ENCODE measurements around the gene RANBP17. TPM values are rescaled to one million over a fixed set of nuclear protein-coding genes. Genes with fewer than 3 reads are reported as not detected.

The RANBP17 gene
- total and polyA plus RNA-seq, 3 experiments from 2014 or later: not detected

- Histone ChIP-seq H3K4me3 (ENCODE audit: low read length) (no peak overlapping the region), H3K27me3 (ENCODE audit: insufficient read depth, low read length, poor library complexity, severe bottlenecking) (no peaks in the 10 kb centered on the region), H3K9me3 (ENCODE audit: low read length) (no peaks in the 10 kb centered on the region), H3K27ac (ENCODE audit: low read depth, low read length) (no peak overlapping the region), H3K4me1 (ENCODE audit: insufficient read depth, low read length) (no peaks in the 10 kb centered on the region), H3K36me3 (ENCODE audit: insufficient read depth, low read length) (no peaks in the 10 kb centered on the region)
- no peak for DNase-seq
- H3K4me3 Mint-ChIP-seq: no peak overlapping the region
- no peaks in the 10 kb centered on the region for H3K4me1 Mint-ChIP-seq
- CTCF ChIA-PET: no interaction called here
- POLR2A ChIA-PET: no interaction called here
- no peak overlapping the region for H3K27ac Mint-ChIP-seq
- peaks cover 0 to 6% (median 3%) of the 10 kb centered on the region in 5 donors for H3K9me3 Mint-ChIP-seq
- peaks cover 0 to 6% of the 10 kb centered on the region in 2 donors for H3K27me3 Mint-ChIP-seq
- no peaks in the 10 kb centered on the region for H3K36me3 Mint-ChIP-seq
Measured at GRCh38 chr5:171116719-171117118, 254.9 kb downstream of the RANBP17 start.

- POLR2A ChIA-PET: no interaction called here
- Mint-ChIP-seq H3K36me3 (no peaks in the 10 kb centered on the region), H3K27me3 (peaks cover 9 to 12% of the 10 kb centered on the region in 2 donors), H3K9me3 (peaks cover 2 to 9% (median 3%) of the 10 kb centered on the region in 5 donors), H3K4me3 (no peak overlapping the region), H3K27ac (no peak overlapping the region), H3K4me1 (no peaks in the 10 kb centered on the region)
- H3K36me3 ChIP-seq (ENCODE audit: insufficient read depth, low read length): no peaks in the 10 kb centered on the region
- no peaks in the 10 kb centered on the region for H3K27me3 ChIP-seq (ENCODE audit: insufficient read depth, low read length, poor library complexity, severe bottlenecking)
- no peak overlapping the region for H3K27ac ChIP-seq (ENCODE audit: low read depth, low read length)
- no peak overlapping the region for H3K4me3 ChIP-seq (ENCODE audit: low read length)
- CTCF ChIA-PET: no interaction called here
- no peaks in the 10 kb centered on the region for H3K9me3 ChIP-seq (ENCODE audit: low read length)
- DNase-seq: no peak
- no peaks in the 10 kb centered on the region for H3K4me1 ChIP-seq (ENCODE audit: insufficient read depth, low read length)
Measured at GRCh38 chr5:171120986-171121622, 259.3 kb downstream of the RANBP17 start.

GRCh38 chr5:171121638-171122037, 259.8 kb downstream of the RANBP17 start:
- CTCF ChIA-PET: no interaction called here
- no peak for DNase-seq
- Mint-ChIP-seq H3K36me3 (no peaks in the 10 kb centered on the region), H3K27ac (no peak overlapping the region), H3K4me1 (no peaks in the 10 kb centered on the region), H3K9me3 (peaks cover 2 to 9% (median 3%) of the 10 kb centered on the region in 5 donors), H3K4me3 (no peak overlapping the region), H3K27me3 (peaks cover 9 to 12% of the 10 kb centered on the region in 2 donors)
- POLR2A ChIA-PET: no interaction called here
- Histone ChIP-seq H3K4me3 (ENCODE audit: low read length) (no peak overlapping the region), H3K27me3 (ENCODE audit: insufficient read depth, low read length, poor library complexity, severe bottlenecking) (no peaks in the 10 kb centered on the region), H3K36me3 (ENCODE audit: insufficient read depth, low read length) (no peaks in the 10 kb centered on the region), H3K4me1 (ENCODE audit: insufficient read depth, low read length) (no peaks in the 10 kb centered on the region), H3K27ac (ENCODE audit: low read depth, low read length) (no peak overlapping the region), H3K9me3 (ENCODE audit: low read length) (no peaks in the 10 kb centered on the region)

GRCh38 chr5:171122372-171122771, 260.6 kb downstream of the RANBP17 start:
- Histone ChIP-seq H3K4me1 (ENCODE audit: insufficient read depth, low read length) (no peaks in the 10 kb centered on the region), H3K4me3 (ENCODE audit: low read length) (no peak overlapping the region), H3K36me3 (ENCODE audit: insufficient read depth, low read length) (no peaks in the 10 kb centered on the region), H3K27me3 (ENCODE audit: insufficient read depth, low read length, poor library complexity, severe bottlenecking) (no peaks in the 10 kb centered on the region), H3K27ac (ENCODE audit: low read depth, low read length) (no peak overlapping the region), H3K9me3 (ENCODE audit: low read length) (no peaks in the 10 kb centered on the region)
- ChIA-PET CTCF (no interaction called here), POLR2A (no interaction called here)
- Mint-ChIP-seq H3K4me3 (no peak overlapping the region), H3K4me1 (no peaks in the 10 kb centered on the region), H3K9me3 (peaks cover 2 to 9% (median 3%) of the 10 kb centered on the region in 5 donors), H3K27ac (no peak overlapping the region), H3K36me3 (no peaks in the 10 kb centered on the region), H3K27me3 (peaks cover 9 to 12% of the 10 kb centered on the region in 2 donors)
- no peak for DNase-seq

- Mint-ChIP-seq H3K27ac (no peak overlapping the region), H3K36me3 (no peaks in the 10 kb centered on the region), H3K4me3 (no peak overlapping the region), H3K27me3 (peaks cover 7 to 12% of the 10 kb centered on the region in 2 donors), H3K4me1 (no peaks in the 10 kb centered on the region), H3K9me3 (peaks cover 1 to 5% (median 2%) of the 10 kb centered on the region in 5 donors)
- no peak for DNase-seq
- H3K27me3 ChIP-seq (ENCODE audit: insufficient read depth, low read length, poor library complexity, severe bottlenecking): no peaks in the 10 kb centered on the region
- H3K27ac ChIP-seq (ENCODE audit: low read depth, low read length): no peak overlapping the region
- no peak overlapping the region for H3K4me3 ChIP-seq (ENCODE audit: low read length)
- ChIA-PET POLR2A (no interaction called here), CTCF (no interaction called here)
- H3K9me3 ChIP-seq (ENCODE audit: low read length): no peaks in the 10 kb centered on the region
- H3K36me3 ChIP-seq (ENCODE audit: insufficient read depth, low read length): no peaks in the 10 kb centered on the region
- no peaks in the 10 kb centered on the region for H3K4me1 ChIP-seq (ENCODE audit: insufficient read depth, low read length)
Measured at GRCh38 chr5:171123417-171123816, 261.6 kb downstream of the RANBP17 start.

- Mint-ChIP-seq H3K9me3 (peaks cover 0 to 2% (median 0%) of the 10 kb centered on the region in 5 donors), H3K27me3 (peaks cover 6 to 7% of the 10 kb centered on the region in 2 donors), H3K4me3 (no peak overlapping the region), H3K4me1 (no peaks in the 10 kb centered on the region), H3K27ac (no peak overlapping the region), H3K36me3 (no peaks in the 10 kb centered on the region)
- no peak for DNase-seq
- H3K36me3 ChIP-seq (ENCODE audit: insufficient read depth, low read length): no peaks in the 10 kb centered on the region
- H3K4me3 ChIP-seq (ENCODE audit: low read length): no peak overlapping the region
- H3K9me3 ChIP-seq (ENCODE audit: low read length): no peaks in the 10 kb centered on the region
- no peaks in the 10 kb centered on the region for H3K4me1 ChIP-seq (ENCODE audit: insufficient read depth, low read length)
- no peaks in the 10 kb centered on the region for H3K27me3 ChIP-seq (ENCODE audit: insufficient read depth, low read length, poor library complexity, severe bottlenecking)
- CTCF ChIA-PET: no interaction called here
- no peak overlapping the region for H3K27ac ChIP-seq (ENCODE audit: low read depth, low read length)
- POLR2A ChIA-PET: no interaction called here
Measured at GRCh38 chr5:171127314-171127713, 265.5 kb downstream of the RANBP17 start.

- Mint-ChIP-seq H3K4me3 (no peak overlapping the region), H3K27ac (no peak overlapping the region), H3K4me1 (no peaks in the 10 kb centered on the region), H3K36me3 (no peaks in the 10 kb centered on the region), H3K27me3 (peaks cover 4 to 6% of the 10 kb centered on the region in 2 donors), H3K9me3 (peaks cover 0 to 2% (median 0%) of the 10 kb centered on the region in 5 donors)
- no peaks in the 10 kb centered on the region for H3K9me3 ChIP-seq (ENCODE audit: low read length)
- DNase-seq: no peak
- H3K4me1 ChIP-seq (ENCODE audit: insufficient read depth, low read length): no peaks in the 10 kb centered on the region
- H3K27me3 ChIP-seq (ENCODE audit: insufficient read depth, low read length, poor library complexity, severe bottlenecking): no peaks in the 10 kb centered on the region
- H3K4me3 ChIP-seq (ENCODE audit: low read length): no peak overlapping the region
- H3K27ac ChIP-seq (ENCODE audit: low read depth, low read length): no peak overlapping the region
- POLR2A ChIA-PET: no interaction called here
- CTCF ChIA-PET: no interaction called here
- H3K36me3 ChIP-seq (ENCODE audit: insufficient read depth, low read length): no peaks in the 10 kb centered on the region
Measured at GRCh38 chr5:171128136-171128535, 266.3 kb downstream of the RANBP17 start.

GRCh38 chr5:171129308-171129707, 267.5 kb downstream of the RANBP17 start:
- H3K4me3 Mint-ChIP-seq: no peak overlapping the region
- no peaks in the 10 kb centered on the region for H3K36me3 ChIP-seq (ENCODE audit: insufficient read depth, low read length)
- H3K4me3 ChIP-seq (ENCODE audit: low read length): no peak overlapping the region
- no peaks in the 10 kb centered on the region for H3K36me3 Mint-ChIP-seq
- H3K4me1 Mint-ChIP-seq: no peaks in the 10 kb centered on the region
- H3K27ac ChIP-seq (ENCODE audit: low read depth, low read length): no peak overlapping the region
- POLR2A ChIA-PET: no interaction called here
- no peaks in the 10 kb centered on the region for H3K27me3 ChIP-seq (ENCODE audit: insufficient read depth, low read length, poor library complexity, severe bottlenecking)
- H3K9me3 Mint-ChIP-seq: peaks cover 0 to 2% (median 0%) of the 10 kb centered on the region in 5 donors
- H3K4me1 ChIP-seq (ENCODE audit: insufficient read depth, low read length): no peaks in the 10 kb centered on the region
- no peak for DNase-seq
- CTCF ChIA-PET: no interaction called here
- no peak overlapping the region for H3K27ac Mint-ChIP-seq
- peaks cover 0 to 4% of the 10 kb centered on the region in 2 donors for H3K27me3 Mint-ChIP-seq
- H3K9me3 ChIP-seq (ENCODE audit: low read length): no peaks in the 10 kb centered on the region

Measured in CD8-positive, alpha-beta memory T cell (primary cell).